Skin epidermis (tissue), 12 donors: ENCODE measurements around the gene NME3.
"Not testable (repeated sequence)": the region's sequence is repeated elsewhere in the genome, so short reads cannot be mapped to it uniquely, and the experiment has no call there.

ENCODE experiments used
- H3K27ac ChIP-seq, 21 experiments: fragments of 200-600 bp; sonication (generic) in 11 of 21; one replicate each; pipeline ENCODE4 v1.5.0; 2020; ENCODE audit warnings: mild to moderate bottlenecking in 3 of 21, inconsistent platforms in 2 of 21, moderate library complexity in 2 of 21
- H3K4me3 ChIP-seq, 7 experiments: fragments of 200-600 bp; sonication (generic) in 2 of 7; one replicate each; pipeline ENCODE4 v1.5.0; 2020; ENCODE audit warnings: inconsistent platforms in 2 of 7, mild to moderate bottlenecking in 2 of 7, moderate library complexity in 1 of 7

NME3 gene

DNA sequence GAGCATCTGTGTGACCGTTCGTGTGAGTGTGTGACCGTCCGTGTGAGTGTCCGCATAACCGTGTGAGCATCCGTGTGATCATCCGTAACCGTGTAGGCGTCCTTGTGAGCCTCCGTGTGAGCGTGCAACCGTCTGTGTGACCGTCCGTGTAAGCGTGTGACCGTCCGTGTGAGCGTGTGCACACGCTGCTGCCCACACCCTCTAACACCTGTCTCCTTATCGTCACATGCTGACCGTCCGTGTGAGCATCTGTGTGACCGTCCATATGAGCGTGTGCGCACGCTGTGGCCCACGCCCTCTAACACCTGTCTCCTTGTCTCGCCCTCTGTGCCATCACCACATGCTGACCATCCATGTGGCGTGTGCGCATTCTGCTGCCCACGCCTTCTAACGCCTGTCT is 31.1 kb downstream of the NME3 start:
- no peak overlapping the region for H3K27ac ChIP-seq
- H3K4me3 ChIP-seq: no peak overlapping the region

DNA sequence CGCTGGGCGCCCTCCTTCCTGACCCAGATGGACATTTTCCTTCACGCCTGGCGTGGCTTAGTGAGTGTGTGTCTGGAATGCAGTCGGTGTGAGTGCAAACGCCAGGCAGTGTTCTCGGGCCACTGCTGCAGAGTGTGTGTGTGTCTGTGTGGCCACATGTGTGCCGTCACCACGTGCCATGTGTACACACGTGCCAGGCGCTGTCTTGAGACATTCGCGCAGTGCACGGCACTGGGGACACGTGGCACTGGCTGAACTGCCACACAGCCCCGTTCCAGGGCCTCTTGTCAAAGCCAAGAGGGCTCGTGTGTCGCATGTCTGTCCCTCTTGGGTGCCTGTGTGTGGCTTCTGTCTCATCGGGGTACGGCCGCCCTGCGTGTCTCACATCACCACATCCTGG is 36.5 kb downstream of the NME3 start:
- Histone ChIP-seq H3K4me3 (no peak overlapping the region), H3K27ac (no peak overlapping the region)

DNA sequence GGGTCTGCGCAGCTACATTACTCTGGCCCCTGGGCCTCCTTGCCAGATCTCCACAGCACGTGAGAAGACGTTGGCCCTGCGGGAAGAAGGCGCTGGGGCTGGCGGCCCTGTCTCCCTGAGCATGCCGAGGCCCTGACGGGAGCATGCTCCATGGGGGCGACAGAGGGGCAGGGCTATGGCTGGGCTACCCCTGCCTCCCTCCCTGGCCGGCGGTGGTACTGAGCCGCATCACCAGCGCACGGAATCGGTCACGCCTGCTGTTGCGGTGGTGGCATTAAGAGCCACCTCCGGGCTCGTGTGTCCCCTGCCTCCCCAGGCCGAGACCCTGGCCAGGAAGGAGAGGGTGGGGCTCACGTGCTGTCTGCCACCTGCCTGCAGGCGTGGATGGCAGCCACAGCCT is 37.2 kb downstream of the NME3 start:
- Histone ChIP-seq H3K4me3 (no peak overlapping the region), H3K27ac (no peak overlapping the region)

DNA sequence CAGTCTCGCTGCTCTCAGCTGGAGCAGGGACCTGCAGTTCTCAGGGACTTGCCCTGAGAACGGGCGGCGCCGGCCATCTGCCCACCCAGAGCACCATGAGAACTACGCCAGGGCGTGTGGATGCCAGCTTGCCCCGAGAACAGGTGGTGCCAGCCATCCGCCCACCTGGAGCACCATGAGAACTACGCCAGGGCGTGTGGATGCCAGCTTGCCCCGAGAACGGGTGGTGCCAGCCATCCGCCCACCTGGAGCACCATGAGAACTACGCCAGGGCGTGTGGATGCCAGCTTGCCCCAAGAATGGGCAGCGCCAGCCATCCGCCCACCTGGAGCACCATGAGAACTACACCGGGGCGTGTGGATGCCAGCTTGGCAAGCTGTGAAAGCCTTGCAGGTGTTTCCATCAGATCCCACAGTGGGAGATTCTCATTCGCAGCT is 38.8 kb downstream of the NME3 start:
- H3K27ac ChIP-seq: peak overlapping the region in 1 of 21 experiments; percentile 6
- H3K4me3 ChIP-seq: not testable (repeated sequence)

DNA sequence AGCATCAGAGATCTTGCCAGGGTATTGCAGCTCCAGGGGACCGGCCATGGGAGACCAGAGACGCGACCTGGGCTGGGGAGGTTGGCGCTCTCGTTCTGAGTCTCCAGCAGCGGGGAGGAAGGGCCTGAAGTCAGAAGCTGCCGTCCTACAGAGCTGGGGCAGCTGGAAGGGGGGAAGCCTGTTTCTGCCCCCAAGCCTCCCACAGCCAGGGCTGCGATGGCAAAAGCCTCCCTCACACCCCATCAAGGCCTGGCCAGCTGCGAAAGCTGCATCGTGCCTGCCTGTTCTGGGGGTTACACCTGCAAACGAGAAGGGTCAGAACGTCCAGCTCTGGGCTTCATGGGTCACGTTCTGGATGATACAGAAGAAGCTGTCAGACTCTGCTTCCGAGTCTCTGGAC is 39.3 kb downstream of the NME3 start:
- Histone ChIP-seq H3K27ac (peak overlapping the region in 2 of 21 experiments; percentile 1 to 50), H3K4me3 (no peak overlapping the region)

DNA sequence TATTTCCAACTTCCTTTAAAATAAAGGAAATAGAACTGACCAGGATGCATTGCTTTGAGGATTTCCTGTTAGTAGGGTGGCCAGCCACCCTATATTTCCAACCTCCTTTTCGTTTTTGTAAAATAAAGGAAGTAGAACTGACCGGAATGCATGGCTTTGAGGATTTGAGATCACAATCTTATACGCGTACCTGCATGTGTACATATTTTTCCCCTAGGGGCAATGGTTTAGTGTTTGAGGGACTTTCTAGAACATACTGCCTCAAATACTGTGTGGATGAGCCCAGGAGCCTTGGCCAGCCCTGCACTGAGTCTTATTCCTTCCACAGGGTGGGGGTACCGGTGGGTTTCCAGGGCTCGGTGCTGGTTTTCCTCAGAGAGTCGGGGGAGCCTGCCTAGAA is 39.7 kb downstream of the NME3 start:
- peak overlapping the region in 2 of 21 experiments; percentile 1 to 50 for H3K27ac ChIP-seq
- no peak overlapping the region for H3K4me3 ChIP-seq

DNA sequence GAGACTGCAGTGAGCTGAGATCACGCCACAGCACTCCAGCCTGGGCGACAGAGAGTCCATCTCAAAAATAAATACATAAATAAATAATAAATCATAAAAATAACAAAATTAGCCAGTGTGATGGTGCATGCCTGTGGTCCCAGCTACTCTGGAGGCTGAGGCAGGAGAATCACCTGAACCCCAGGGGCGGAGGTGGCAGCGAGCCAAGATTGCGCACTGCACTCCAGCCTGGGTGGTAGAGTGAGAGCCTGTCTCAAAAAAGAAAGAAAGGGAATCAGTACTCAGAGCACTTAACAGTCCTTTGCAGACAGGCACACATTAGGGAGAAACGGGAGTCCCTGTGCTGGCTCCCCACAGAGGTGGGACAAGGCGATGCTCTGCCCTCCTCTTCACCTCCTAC is 40.3 kb downstream of the NME3 start:
- Histone ChIP-seq H3K4me3 (no peak overlapping the region), H3K27ac (peak overlapping the region in 1 of 21 experiments; percentile 2)

DNA sequence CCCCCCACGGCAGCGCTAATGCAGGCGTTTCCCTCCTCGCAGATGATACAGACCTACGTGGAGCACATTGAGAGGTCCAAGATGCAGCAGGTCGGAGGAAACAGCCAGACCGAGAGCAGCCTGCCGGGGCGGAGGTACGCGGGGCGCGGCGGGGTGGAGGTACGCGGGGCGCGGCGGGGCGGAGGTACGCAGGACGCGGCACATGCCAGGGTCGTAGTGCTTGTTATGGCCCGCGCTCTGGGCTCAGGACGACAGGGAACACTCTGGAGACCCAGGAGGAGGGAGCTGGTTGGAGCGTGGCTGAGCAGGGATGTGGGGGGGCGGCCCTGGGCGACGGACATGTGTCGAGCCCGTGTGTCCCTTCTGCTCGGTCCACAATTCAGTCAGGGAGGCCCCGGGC is 41.9 kb downstream of the NME3 start:
- Histone ChIP-seq H3K4me3 (no peak overlapping the region), H3K27ac (no peak overlapping the region)

DNA sequence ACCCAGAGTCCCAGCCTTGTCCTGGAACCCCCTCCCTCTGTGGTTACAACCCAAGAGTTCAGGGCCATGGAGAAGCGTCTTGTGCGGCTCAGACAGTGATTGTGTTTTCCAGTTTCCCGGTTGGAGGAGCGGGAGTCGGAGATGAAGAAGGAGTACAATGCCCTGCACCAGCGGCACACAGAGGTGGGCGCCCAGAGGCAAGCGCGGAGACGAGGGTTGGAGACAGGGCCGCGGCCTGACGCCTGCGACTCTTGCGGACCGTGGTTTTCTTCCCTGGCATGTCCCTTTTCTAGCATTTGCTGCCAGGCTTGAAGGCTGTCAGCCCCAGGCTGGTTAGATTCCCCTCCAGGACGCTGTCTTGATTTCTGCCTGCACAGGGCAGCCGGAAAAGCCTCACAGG is 42.3 kb downstream of the NME3 start:
- Histone ChIP-seq H3K27ac (no peak overlapping the region), H3K4me3 (no peak overlapping the region)

DNA sequence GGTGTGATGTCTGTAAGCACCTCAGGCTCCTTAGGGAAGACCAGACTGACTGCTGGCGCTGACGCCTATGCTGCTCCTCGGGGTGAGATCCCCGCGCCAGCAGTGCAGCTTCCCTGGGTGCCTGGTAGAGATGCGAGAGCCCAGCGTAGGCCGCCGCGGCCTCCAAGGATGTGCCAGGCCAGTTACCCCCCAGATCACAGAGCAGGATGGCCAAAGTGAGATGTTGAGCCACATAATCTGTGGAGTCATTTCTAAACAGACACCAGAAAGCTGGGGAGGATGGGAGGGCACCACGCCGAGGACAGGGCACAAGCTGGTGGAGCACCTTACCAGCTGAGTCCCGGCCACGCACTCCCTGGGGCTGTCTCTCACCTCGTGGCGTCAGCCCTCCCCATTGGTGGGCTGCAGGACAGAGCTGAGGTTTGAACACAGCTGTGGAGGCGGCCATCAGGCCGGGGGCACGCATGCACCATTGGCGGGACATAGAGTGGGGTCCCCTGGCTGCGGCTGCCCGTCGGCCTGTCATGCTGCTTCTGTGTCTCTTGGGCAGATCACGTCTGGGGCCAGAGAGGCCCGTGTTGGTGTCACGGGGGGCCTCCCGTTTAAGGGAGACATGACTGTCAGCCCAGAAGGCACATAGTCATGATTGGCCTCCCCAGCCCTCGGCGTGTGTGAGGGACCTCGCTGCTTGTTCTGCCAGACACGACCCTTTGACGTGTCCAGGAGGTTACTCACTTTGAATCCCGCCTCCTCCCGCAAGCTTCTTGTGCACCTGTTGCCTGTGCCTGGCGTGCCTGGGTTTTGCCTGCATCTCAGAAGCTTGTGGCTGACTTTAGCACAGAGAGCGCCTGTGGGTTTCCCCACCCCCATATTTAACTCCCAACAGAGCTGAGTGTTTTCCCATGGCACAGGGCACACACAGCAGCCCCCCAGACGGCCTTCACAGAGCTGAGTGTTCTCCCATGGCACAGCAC is 43.4 kb downstream of the NME3 start:
- H3K4me3 ChIP-seq: no peak overlapping the region

DNA sequence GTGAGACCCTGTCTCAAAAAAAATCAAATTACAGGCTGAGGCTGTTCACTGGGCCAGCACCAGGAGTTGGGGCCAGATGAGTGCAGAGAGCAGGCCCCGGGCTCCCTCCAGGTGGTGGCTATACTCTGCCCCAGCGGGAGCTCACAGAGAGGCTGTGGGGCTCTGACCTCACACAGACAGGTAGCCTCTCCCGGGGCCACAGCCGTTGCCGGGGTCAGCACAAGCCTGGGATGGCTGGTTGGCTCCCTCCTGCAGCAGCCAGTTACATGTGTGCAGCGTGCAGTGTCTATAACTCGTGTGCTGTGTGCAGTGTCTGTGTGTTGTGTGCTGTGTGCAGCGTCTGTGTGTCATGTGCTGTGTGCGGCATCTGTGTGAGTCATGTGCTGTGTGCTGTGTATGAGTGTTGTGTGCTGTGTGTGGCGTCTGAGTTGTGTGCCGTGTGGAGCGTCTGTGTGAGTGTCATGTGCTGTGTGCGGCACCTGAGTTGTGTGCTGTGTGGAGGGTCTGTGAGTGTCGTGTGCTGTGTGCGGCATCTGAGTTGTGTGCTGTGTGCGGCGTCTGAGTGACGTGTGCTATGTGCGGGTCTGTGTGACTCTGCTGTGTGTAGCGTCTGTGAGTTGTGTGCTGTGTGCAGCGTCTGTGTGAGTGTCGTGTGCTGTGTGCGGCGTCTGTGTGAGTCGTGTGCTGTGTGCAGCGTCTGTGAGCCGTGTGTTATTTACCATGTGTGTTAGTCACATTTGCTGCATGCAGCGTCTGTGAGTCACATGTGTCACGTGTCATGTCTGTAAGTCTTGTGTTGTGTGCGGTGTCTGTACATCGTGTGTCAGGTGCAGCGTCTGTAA is 44.5 kb downstream of the NME3 start:
- no peak overlapping the region for H3K4me3 ChIP-seq
- H3K27ac ChIP-seq: no peak overlapping the region

More for the DNA sequence above, 43.4 kb downstream of the NME3 start:
- H3K27ac ChIP-seq: no peak overlapping the region

DNA sequence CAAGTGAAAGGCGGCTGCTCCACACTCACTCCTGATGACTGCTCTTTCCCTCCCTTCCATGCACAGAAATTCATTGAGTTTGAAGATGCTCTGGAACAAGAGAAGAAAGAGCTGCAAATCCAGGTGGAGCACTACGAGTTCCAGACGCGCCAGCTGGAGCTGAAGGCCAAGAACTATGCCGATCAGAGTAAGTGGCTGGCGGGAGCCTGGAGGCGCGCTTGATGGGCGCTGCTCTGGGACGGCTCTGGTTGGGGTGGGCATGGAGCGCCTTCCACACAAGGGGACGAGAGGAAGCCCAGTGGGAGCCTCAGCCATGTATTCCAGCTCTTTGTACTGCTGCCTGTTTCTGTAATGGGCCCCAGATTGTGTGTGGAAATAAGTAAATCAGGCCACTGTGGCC is 46.9 kb downstream of the NME3 start:
- no peak overlapping the region for H3K27ac ChIP-seq
- no peak overlapping the region for H3K4me3 ChIP-seq

DNA sequence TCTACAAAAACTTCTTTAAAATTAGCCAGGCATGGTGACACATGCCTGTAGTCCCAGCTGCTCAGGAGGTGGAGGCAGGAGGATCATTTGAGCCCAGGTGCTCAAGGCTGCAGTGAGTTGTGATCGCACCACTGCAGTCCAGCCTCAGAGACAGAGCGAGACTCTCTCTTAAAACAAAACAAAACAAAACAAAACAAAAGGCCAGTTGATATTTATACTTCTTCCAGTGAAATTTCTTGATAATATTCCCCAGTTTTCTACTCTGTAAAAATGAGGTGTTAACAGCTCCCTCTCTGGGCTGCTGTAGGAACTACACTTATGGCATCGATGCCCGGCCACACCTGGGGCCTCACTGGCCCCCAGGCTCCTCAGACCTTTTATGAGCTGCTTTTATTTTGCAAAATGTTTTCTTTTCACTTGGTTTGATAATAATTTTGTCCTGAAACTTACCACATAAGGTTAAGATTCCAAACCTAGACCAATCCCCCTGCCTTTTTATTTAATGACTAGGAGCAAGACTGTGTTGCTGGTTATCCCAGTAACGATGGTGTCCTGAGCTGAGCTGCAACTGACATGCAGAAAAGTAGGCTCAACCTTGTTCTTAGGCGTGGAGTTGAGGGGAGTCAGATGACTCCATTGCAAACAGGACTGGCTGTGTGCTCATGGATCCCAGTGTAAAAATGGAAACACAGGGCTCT is 47.7 kb downstream of the NME3 start:
- Histone ChIP-seq H3K4me3 (no peak overlapping the region), H3K27ac (peak overlapping the region in 16 of 21 experiments; percentile 11 to 80 (median 64))

DNA sequence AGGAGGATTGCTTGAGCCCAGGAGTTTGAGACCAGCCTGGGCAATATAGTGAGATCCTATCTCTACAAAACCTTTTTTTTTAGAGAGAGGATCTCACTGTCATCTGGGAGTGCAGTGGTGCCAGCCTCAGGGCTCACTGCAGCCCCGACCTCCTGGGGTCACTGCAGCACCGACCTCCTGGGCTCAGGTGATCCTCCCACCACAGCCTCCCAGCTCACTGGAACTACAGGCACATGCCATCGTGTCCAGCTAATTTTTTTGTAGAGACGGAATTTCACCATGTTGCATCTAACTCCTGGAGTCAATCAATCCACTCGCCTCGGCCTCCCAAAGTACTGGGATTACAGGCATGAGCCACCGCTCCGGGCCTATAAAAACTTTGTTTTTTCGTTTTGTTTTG is 50.0 kb downstream of the NME3 start:
- H3K4me3 ChIP-seq: no peak overlapping the region
- peak overlapping the region in 18 of 21 experiments; percentile 14 to 80 (median 58) for H3K27ac ChIP-seq
